NCI-H1048 (cell line): ENCODE measurements around the gene PDE4A.
"Not testable (repeated sequence)": the region's sequence is repeated elsewhere in the genome, so short reads cannot be mapped to it uniquely, and the experiment has no call there.

Source experiments
- DNase-seq: peaks from one replicate; lab custom pipeline; 2025; lab: John Stamatoyannopoulos, UW

Gene PDE4A

GRCh38 chr19:10462042-10462441 is 41.7 kb downstream of the PDE4A start:
- DNase-seq: not testable (repeated sequence)

- DNase-seq: no peak
Measured at GRCh38 chr19:10462557-10462956, 42.2 kb downstream of the PDE4A start.

GRCh38 chr19:10464456-10464855 is 44.1 kb downstream of the PDE4A start:
- no peak for DNase-seq

GRCh38 chr19:10467104-10467706 is 46.9 kb downstream of the PDE4A start:
- DNase-seq: no peak

DNA sequence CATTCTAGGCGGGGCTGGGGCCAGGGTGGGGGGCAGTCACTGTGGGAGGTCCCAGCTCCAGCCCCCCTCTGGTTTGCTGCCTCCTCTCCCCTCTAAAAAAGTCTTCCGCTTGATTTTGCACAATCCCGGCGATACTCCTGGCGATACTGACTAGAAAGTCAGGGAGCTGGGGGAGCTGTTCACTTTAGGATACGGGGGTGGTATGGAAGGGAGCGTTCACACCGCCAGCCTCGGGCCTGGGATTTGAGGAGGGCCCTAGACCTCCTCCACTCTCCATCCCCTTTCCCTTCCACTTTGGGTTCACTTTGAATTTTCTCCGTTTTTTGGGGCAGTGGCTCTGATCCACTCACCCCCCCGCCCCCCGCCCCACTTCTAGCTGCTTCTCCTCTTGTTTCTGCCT is 47.8 kb downstream of the PDE4A start:
- DNase-seq: no peak

DNA sequence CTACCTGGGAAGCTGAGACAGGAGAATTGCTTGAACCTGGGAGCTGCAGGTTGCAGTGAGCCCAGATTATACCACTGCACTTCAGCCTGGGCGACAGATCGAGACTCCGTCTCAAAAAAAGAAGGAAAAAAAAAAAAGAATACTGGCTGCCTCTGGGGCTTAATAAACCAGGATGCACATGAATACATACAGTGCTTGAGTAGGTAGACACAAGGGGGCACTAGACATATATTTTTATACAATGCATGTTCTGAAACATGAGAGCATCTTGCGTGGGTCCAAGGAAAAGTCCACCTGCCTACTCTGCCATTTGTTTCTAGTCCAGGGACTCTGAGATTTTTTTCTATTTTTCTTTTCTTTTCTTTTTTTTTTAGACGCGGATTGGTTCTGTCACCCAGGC is 51.6 kb downstream of the PDE4A start:
- no peak for DNase-seq

GRCh38 chr19:10473192-10473591 is 52.9 kb downstream of the PDE4A start:
- DNase-seq: no peak

GRCh38 chr19:10474962-10475451 is 54.7 kb downstream of the PDE4A start:
- DNase-seq: no peak

DNA sequence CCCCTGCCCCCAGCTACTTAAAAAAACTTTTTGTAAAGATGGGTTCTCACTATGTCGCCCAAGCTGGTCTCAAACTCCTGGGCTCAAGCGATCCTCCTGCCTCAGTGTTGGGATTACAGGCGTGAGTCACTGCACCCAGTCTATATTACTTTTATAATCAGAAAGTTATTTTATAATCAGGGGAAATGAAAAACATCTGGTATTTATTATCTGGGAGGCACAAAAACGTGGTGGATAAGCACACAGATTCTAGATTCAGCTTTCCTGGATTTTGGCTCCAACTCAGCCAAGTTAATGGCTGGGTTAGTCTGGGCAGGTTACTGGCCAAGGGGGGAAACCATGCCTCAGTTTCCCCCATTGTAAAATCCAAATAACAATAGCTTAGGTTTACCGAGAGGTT is 58.1 kb downstream of the PDE4A start:
- DNase-seq: no peak

GRCh38 chr19:10478903-10479384 is 58.6 kb downstream of the PDE4A start:
- DNase-seq: peak; percentile 91

- no peak for DNase-seq
Measured at GRCh38 chr19:10486551-10486950, 66.2 kb downstream of the PDE4A start.

DNA sequence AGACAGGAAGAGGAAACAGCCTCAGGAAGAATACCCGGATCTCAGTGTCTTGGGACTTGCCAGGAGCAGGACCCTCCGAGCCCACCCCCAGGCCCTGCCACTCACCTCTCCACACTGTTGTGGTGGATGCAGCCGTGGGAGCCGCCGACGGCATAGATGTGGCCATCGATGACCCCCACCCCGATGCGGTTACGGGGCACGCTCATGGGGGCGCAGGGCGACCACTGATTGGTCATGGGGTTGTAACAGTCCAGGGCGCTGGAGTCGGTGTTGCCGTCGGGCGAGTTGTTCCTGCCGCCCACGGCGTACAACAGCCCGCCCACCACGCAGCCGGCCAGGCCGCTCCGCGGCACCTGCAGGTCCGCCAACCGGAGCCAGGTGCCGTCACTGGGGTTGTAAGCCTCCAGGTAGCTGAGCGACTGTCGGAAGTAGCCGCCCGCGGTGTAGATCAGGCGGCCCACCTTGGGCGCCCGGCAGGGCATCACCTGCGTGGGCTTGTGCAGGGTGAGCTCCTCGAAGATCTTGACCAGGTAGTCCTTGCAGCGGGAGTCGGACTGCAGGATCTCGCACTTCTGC is 71.2 kb downstream of the PDE4A start:
- no peak for DNase-seq

GRCh38 chr19:10497371-10497770 is 77.0 kb downstream of the PDE4A start:
- no peak for DNase-seq

DNA sequence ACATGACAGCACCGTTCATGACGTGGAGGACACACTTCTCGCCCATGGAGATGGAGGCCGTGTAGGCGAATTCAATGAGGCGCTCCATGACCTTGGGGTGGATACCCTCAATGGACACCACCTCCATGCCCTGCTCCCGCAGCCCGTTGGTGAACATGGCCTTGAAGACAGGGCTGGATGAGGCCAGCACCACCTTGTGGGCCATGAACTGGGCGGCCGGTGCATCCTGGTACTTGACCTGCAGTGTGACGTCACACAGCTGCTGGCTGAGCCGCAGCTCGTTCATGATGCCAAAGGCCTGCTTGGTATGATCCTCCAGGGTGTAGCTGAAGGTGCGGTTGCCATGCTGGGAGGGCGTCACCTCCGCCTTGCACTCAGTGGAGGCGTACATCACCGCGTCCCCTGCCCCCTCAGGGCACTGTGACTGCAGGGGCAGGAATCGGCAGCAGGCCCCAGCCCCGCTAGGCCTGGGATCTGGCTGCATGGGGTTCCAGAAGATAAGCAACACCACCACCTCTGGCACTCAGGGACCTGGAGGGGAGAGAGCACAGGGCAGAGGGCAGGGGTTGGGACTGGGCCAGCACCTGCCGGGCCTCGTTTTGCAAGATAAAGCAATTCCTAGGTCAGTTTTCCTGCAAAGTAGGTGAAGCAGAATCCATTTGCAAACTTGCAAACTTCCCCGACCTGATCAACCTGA is 79.4 kb downstream of the PDE4A start:
- DNase-seq: no peak

DNA sequence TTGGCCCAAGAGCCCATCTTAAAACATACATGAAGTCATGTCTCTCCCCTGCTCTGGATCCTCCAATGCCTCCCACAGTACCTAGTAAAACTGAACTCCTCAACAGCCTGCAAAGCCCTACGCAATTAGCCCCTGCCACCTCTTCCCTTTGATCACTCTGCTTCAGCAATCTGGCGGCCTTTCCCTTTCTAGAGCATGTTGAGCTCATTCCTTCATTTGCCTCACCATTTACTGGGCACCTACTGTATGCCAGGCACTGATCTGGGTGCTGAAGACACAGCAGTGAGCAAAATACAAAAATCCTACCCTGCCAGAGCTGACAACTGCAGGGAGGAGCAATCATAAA is 79.9 kb downstream of the PDE4A start:
- no peak for DNase-seq

DNA sequence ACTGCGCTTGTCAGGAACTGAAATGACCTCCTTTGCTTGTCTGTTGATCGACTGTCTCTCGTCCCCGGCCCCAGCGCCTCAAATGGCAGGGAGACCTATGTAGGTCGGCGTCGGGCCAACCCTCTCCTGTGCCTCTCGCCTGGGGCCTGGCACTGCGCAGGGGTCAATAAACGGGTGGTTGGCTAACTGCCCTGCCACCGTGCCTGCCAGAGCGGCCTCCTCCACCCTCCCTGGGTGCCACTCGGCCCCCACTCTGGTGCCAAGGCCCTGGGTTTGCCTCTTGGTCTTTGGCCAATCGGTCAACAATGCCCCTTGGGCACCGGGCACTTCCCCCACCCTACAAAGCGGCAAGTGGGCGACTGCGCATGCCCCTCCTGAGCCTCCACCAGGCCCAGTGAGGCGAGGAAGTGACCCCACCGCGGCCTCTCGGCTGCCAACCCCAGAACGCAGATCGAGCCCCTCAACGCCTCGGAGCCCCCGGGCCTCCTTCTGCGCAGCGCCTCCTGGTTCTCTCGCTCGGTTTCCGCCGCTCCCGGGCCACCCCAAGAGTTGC is 81.7 kb downstream of the PDE4A start:
- no peak for DNase-seq

DNA sequence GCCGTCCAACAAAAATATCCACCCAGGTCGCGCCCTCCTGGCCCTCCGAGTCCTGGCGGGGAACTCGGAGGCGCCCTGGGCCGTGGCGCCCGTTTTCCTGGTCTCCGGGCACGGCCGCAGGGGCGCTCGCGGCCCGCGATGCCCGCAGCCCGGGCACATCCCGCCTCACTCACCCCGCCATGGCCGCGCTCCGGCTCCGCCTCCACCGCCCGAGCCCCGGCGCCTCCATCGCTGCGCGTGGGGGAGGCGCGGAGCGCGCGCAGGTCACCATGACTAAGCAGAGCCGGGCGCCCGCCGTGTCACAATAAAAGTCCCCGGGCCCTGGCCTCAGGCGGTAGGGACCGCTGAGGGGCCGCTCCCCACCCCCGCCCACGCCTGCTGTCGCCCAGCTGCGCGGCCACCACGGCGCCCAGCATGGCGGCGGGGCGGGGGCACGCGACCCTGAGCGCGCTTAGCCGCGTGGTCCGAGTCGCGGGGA is 82.2 kb downstream of the PDE4A start:
- peak; percentile 67 for DNase-seq

- DNase-seq: no peak
Measured at GRCh38 chr19:10503002-10503789, 82.9 kb downstream of the PDE4A start, which contains the start of gene KEAP1. KEAP1 (minus strand) TSS chr19:10503356; CDS start chr19:10500033, 3,323 bp downstream.

DNA sequence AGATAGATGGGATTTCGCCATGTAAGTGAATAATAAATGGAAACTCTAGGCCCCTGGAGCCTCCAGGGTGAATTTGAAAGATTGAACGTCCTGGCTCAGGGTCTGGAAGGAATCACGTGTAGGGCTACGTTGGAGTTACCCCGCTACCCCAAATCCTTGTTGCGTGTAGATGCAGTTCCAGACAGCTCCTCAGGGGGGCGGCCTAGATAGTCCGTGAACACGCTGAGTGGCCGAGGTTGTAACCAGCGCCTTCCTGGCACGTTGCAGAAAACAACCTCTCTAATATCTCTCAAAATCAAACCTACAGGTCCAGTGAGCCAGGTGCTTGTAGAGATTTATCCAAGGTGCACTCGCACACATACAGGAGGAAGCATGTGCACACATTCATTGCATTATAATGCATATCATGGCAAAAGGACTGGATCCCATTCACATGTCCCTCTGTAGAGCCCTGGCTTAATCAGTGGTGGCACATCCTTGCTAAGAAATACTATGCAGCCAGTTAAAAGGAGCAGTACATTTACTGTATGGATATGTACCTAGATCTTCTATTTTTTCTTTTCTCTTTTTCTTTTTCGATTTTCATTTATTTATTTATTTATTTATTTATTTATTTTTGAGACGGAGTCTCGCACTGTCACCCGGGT is 85.4 kb downstream of the PDE4A start:
- DNase-seq: peak; percentile 51

DNA sequence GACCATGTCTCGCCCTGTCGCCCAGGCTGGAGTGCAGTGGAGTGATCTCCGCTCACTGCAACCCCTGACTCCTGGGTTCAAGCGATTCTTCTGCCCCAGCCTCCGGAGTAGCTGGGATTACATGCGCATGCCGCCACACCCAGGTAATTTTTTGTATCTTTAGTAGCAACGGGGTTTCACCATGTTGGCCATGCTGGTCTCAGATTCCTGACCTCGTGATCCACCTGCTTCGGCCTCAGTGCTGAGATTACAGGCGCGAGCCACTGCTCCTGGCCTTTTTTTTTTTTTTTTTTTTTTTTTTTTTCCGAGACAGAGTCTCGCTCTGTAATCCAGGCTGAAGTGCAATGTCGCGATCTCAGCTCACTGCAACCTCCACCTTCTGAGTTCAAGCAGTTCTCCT is 87.7 kb downstream of the PDE4A start:
- no peak for DNase-seq

- no peak for DNase-seq
Measured at GRCh38 chr19:10508707-10509106, 88.4 kb downstream of the PDE4A start.
